ENCODE data around the gene KIF16B.

Gene KIF16B

GRCh38 chr20:16481977-16482376 is 91.3 kb downstream of the KIF16B start:
- no peaks in the 10 kb centered on the region for H4K20me1 ChIP-seq (ENCODE audit: insufficient read depth, low read length)
- DNase-seq (no peak), ATAC-seq (ENCODE audit: insufficient read depth, low read depth) (no peak)
- no peaks in the 10 kb centered on the region for H3K79me2 ChIP-seq (ENCODE audit: insufficient read depth, low read length)
- H3K27me3 ChIP-seq (ENCODE audit: insufficient read depth, low read length, poor library complexity), result no peaks in the 10 kb centered on the region
- no peak overlapping the region for H3K4me2 ChIP-seq (ENCODE audit: insufficient read depth, low read length)
- no peaks in the 10 kb centered on the region for H3K9me3 ChIP-seq (ENCODE audit: insufficient read depth, low read length, severe bottlenecking)
- TF ChIP-seq EZH2 (IDR thresholded peaks at IDR 0.05; ENCODE audit: borderline replicate concordance, low read depth, low read length, severe bottlenecking) (no peak), CTCF (IDR thresholded peaks at IDR 0.05; ENCODE audit: borderline replicate concordance, extremely low read depth, low read length, poor library complexity, severe bottlenecking) (no peak)
- H3K4me3 ChIP-seq (ENCODE audit: low read depth in 1 of 2, low read length in 2 of 2), result no peak overlapping the region
- H3K9ac ChIP-seq (ENCODE audit: low read depth, low read length), result no peak overlapping the region
- H3K27ac ChIP-seq (ENCODE audit: low read length), result no peak overlapping the region
- no peaks in the 10 kb centered on the region for H3K4me1 ChIP-seq (ENCODE audit: insufficient read depth, low read length)
- no peaks in the 10 kb centered on the region for H3K36me3 ChIP-seq (ENCODE audit: insufficient read depth, low read length)
- no peak overlapping the region for H2AFZ ChIP-seq (ENCODE audit: low read depth, low read length)

GRCh38 chr20:16479666-16480065 is 93.6 kb downstream of the KIF16B start:
- no peak overlapping the region for H3K4me3 ChIP-seq (ENCODE audit: low read depth in 1 of 2, low read length in 2 of 2)
- H3K9me3 ChIP-seq (ENCODE audit: insufficient read depth, low read length, severe bottlenecking), result no peaks in the 10 kb centered on the region
- TF ChIP-seq CTCF (IDR thresholded peaks at IDR 0.05; ENCODE audit: borderline replicate concordance, extremely low read depth, low read length, poor library complexity, severe bottlenecking) (no peak), EZH2 (IDR thresholded peaks at IDR 0.05; ENCODE audit: borderline replicate concordance, low read depth, low read length, severe bottlenecking) (no peak)
- ATAC-seq (ENCODE audit: insufficient read depth, low read depth) (no peak), DNase-seq (no peak)
- no peaks in the 10 kb centered on the region for H3K79me2 ChIP-seq (ENCODE audit: insufficient read depth, low read length)
- no peak overlapping the region for H3K4me2 ChIP-seq (ENCODE audit: insufficient read depth, low read length)
- no peaks in the 10 kb centered on the region for H3K27me3 ChIP-seq (ENCODE audit: insufficient read depth, low read length, poor library complexity)
- no peaks in the 10 kb centered on the region for H3K4me1 ChIP-seq (ENCODE audit: insufficient read depth, low read length)
- no peak overlapping the region for H2AFZ ChIP-seq (ENCODE audit: low read depth, low read length)
- no peaks in the 10 kb centered on the region for H3K36me3 ChIP-seq (ENCODE audit: insufficient read depth, low read length)
- no peak overlapping the region for H3K9ac ChIP-seq (ENCODE audit: low read depth, low read length)
- no peak overlapping the region for H3K27ac ChIP-seq (ENCODE audit: low read length)
- H4K20me1 ChIP-seq (ENCODE audit: insufficient read depth, low read length), result no peaks in the 10 kb centered on the region

GRCh38 chr20:16477632-16478031 is 95.6 kb downstream of the KIF16B start:
- Histone ChIP-seq H3K4me3 (ENCODE audit: low read depth in 1 of 2, low read length in 2 of 2) (no peak overlapping the region), H3K9me3 (ENCODE audit: insufficient read depth, low read length, severe bottlenecking) (no peaks in the 10 kb centered on the region), H3K27me3 (ENCODE audit: insufficient read depth, low read length, poor library complexity) (no peaks in the 10 kb centered on the region), H3K27ac (ENCODE audit: low read length) (no peak overlapping the region), H3K4me2 (ENCODE audit: insufficient read depth, low read length) (no peak overlapping the region), H3K79me2 (ENCODE audit: insufficient read depth, low read length) (no peaks in the 10 kb centered on the region), H3K36me3 (ENCODE audit: insufficient read depth, low read length) (no peaks in the 10 kb centered on the region), H3K9ac (ENCODE audit: low read depth, low read length) (no peak overlapping the region), H4K20me1 (ENCODE audit: insufficient read depth, low read length) (no peaks in the 10 kb centered on the region), H3K4me1 (ENCODE audit: insufficient read depth, low read length) (no peaks in the 10 kb centered on the region), H2AFZ (ENCODE audit: low read depth, low read length) (no peak overlapping the region)
- DNase-seq, result no peak
- TF ChIP-seq EZH2 (IDR thresholded peaks at IDR 0.05; ENCODE audit: borderline replicate concordance, low read depth, low read length, severe bottlenecking) (no peak), CTCF (IDR thresholded peaks at IDR 0.05; ENCODE audit: borderline replicate concordance, extremely low read depth, low read length, poor library complexity, severe bottlenecking) (no peak)
- ATAC-seq (ENCODE audit: insufficient read depth, low read depth), result no peak

- ATAC-seq (ENCODE audit: insufficient read depth, low read depth), result peak; percentile 63; the same call in 2 of the 3 replicates
- no peaks in the 10 kb centered on the region for H3K4me1 ChIP-seq (ENCODE audit: insufficient read depth, low read length)
- H3K36me3 ChIP-seq (ENCODE audit: insufficient read depth, low read length), result no peaks in the 10 kb centered on the region
- DNase-seq, result no peak
- H3K27me3 ChIP-seq (ENCODE audit: insufficient read depth, low read length, poor library complexity), result no peaks in the 10 kb centered on the region
- H2AFZ ChIP-seq (ENCODE audit: low read depth, low read length), result no peak overlapping the region
- no peaks in the 10 kb centered on the region for H3K79me2 ChIP-seq (ENCODE audit: insufficient read depth, low read length)
- no peaks in the 10 kb centered on the region for H3K9me3 ChIP-seq (ENCODE audit: insufficient read depth, low read length, severe bottlenecking)
- peak; percentile 82 for TF ChIP-seq CTCF (IDR thresholded peaks at IDR 0.05; ENCODE audit: borderline replicate concordance, extremely low read depth, low read length, poor library complexity, severe bottlenecking)
- no peak for TF ChIP-seq EZH2 (IDR thresholded peaks at IDR 0.05; ENCODE audit: borderline replicate concordance, low read depth, low read length, severe bottlenecking)
- no peak overlapping the region for H3K27ac ChIP-seq (ENCODE audit: low read length)
- H3K9ac ChIP-seq (ENCODE audit: low read depth, low read length), result no peak overlapping the region
- no peaks in the 10 kb centered on the region for H4K20me1 ChIP-seq (ENCODE audit: insufficient read depth, low read length)
- no peak overlapping the region for H3K4me2 ChIP-seq (ENCODE audit: insufficient read depth, low read length)
- H3K4me3 ChIP-seq (ENCODE audit: low read depth in 1 of 2, low read length in 2 of 2), result no peak overlapping the region
These were observed 97.2 kb downstream of the KIF16B start for GRCh38 chr20:16476032-16476431.

Measured in DND-41 (cell line).